ENCODE data around the gene PTGER4.

GRCh38 chr5:40674661-40675235, 5.0 kb upstream of the PTGER4 start:
- TF ChIP-seq, protein P1, sequence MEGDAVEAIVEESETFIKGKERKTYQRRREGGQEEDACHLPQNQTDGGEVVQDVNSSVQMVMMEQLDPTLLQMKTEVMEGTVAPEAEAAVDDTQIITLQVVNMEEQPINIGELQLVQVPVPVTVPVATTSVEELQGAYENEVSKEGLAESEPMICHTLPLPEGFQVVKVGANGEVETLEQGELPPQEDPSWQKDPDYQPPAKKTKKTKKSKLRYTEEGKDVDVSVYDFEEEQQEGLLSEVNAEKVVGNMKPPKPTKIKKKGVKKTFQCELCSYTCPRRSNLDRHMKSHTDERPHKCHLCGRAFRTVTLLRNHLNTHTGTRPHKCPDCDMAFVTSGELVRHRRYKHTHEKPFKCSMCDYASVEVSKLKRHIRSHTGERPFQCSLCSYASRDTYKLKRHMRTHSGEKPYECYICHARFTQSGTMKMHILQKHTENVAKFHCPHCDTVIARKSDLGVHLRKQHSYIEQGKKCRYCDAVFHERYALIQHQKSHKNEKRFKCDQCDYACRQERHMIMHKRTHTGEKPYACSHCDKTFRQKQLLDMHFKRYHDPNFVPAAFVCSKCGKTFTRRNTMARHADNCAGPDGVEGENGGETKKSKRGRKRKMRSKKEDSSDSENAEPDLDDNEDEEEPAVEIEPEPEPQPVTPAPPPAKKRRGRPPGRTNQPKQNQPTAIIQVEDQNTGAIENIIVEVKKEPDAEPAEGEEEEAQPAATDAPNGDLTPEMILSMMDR (optimal IDR thresholded peaks at IDR 0.05 in 1 of 3, IDR thresholded peaks at IDR 0.05 in 1 of 3, conservative IDR thresholded peaks at IDR 0.05 in 1 of 3; ENCODE audit: extremely low read depth in 1 of 3, insufficient read depth in 2 of 3, low read length in 3 of 3) = no peak
- TF ChIP-seq EZH2 (IDR thresholded peaks at IDR 0.05; ENCODE audit: low read length) = no peak
